Prostate gland (tissue), 2 donors: ENCODE measurements around the gene RIMBP2.

Experiments
- POLR2A ChIP-seq: fragments of 450-650 bp; IDR thresholded peaks from one replicate; pipeline ENCODE4 v1.6.1; 2016; ENCODE audit warnings: antibody characterized with exemption, mild to moderate bottlenecking
- POLR2AphosphoS5 ChIP-seq: sonication (generic); formaldehyde crosslinking; IDR thresholded peaks from one replicate; pipeline ENCODE4 v1.6.1; 2017; ENCODE audit warnings: antibody characterized with exemption
- TF ChIP-seq, protein P1 (sequence below), 4 experiments: fragments of 200-600 bp in 2 of 4; fragments of 450-650 bp in 2 of 4; sonication (generic) in 2 of 4; IDR thresholded peaks; 1 replicate in 3 of 4; 2 replicates in 1 of 4; pipeline ENCODE4 v1.5.1; 2016 to 2019; ENCODE audit warnings: antibody characterized with exemption in 4 of 4, mild to moderate bottlenecking in 2 of 4, moderate library complexity in 2 of 4

- TF ChIP-seq, protein P1, sequence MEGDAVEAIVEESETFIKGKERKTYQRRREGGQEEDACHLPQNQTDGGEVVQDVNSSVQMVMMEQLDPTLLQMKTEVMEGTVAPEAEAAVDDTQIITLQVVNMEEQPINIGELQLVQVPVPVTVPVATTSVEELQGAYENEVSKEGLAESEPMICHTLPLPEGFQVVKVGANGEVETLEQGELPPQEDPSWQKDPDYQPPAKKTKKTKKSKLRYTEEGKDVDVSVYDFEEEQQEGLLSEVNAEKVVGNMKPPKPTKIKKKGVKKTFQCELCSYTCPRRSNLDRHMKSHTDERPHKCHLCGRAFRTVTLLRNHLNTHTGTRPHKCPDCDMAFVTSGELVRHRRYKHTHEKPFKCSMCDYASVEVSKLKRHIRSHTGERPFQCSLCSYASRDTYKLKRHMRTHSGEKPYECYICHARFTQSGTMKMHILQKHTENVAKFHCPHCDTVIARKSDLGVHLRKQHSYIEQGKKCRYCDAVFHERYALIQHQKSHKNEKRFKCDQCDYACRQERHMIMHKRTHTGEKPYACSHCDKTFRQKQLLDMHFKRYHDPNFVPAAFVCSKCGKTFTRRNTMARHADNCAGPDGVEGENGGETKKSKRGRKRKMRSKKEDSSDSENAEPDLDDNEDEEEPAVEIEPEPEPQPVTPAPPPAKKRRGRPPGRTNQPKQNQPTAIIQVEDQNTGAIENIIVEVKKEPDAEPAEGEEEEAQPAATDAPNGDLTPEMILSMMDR (IDR thresholded peaks at IDR 0.05) = no peak
- no peak for TF ChIP-seq POLR2A
- no peak for TF ChIP-seq POLR2AphosphoS5
Measured at GRCh38 chr12:130545475-130545874, 170.6 kb downstream of the RIMBP2 start.
